Activated naive CD4-positive, alpha-beta T cell treated with anti-CD3 and anti-CD28 coated beads, Interleukin-2, amount 50 U/mL, for 72 hours (primary cell): ENCODE data around the gene SIRPA. TPM values are rescaled to one million over a fixed set of nuclear protein-coding genes. Genes with fewer than 3 reads are reported as not detected.

Experiments used
- ATAC-seq, 2 donors: fragments of 150-1000 bp; cut with Tn5 transposase; 2 replicates each; pipeline ENCODE4 v1.10.0; 2021; ENCODE audit warnings: mild to moderate bottlenecking in 2 of 2, moderate library complexity in 2 of 2
- DNase-seq, 2 donors: peaks; one replicate each; pipeline ENCODE4 v3.0.0; 2021 to 2022; ENCODE audit warnings: low spot score in 2 of 2
- H3K27ac Mint-ChIP-seq, 2 donors: one replicate each; pipeline ENCODE4 v1.8.0; 2022; ENCODE audit warnings: mild to moderate bottlenecking in 2 of 2, mixed read lengths in 2 of 2
- H3K36me3 Mint-ChIP-seq, 2 donors: one replicate each; pipeline ENCODE4 v1.8.0; 2022; ENCODE audit warnings: mixed read lengths in 2 of 2
- H3K9me3 Mint-ChIP-seq, 2 donors: one replicate each; pipeline ENCODE4 v1.8.0; 2022; ENCODE audit warnings: mixed read lengths in 2 of 2
- total RNA-seq, 2 donors: library from RNA; stranded (reverse); gene quantifications; one replicate each; pipeline ENCODE4 v1.2.3, GENCODE V29; 2022

Gene SIRPA
- total RNA-seq, 2 donors from 2014 or later = 0.12 TPM; not detected in 1

DNA sequence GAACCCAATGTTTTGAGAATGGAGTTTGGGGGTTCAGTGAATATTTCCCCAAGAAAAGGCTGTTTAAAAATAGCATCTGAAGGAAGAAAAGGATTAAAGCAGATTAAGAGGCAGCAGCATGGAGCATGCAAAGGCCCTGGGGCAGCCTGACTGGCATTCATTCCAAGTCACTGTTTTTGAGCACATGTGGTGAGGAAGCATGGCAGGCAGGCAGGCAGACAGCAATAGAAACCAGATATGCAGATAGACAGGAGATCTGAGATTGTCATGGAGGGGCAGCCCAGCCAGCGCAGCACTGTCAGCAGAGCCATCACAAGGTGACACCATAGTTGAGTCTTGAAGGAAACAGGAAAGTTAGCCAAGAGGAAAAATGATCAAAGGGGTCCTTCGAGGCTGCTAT, 37.8 kb downstream of the SIRPA start:
- no peak for ATAC-seq
- DNase-seq = no peak
- Mint-ChIP-seq H3K27ac (no peak overlapping the region), H3K9me3 (no peaks in the 10 kb centered on the region), H3K36me3 (no peaks in the 10 kb centered on the region)

DNA sequence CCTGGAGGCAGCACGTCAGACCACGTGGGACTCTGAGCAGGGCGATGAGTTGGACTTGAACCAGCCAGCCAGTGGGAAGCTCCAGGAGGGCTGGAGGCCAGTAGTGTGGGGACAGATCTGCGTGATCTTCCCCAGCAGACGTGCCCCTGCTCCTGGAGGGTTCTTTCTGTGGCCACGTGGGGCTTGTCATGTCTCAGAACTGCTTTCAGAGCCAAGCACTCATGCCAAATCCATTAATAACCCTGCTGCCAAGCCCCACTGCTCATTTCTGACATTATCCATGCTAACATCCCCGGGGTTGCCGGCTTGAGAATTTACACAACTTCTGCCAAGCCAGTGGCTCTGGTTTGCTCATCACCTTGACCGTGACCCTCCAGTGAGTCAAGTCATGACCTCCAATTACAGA, 38.3 kb downstream of the SIRPA start:
- no peak overlapping the region for H3K27ac Mint-ChIP-seq

DNA sequence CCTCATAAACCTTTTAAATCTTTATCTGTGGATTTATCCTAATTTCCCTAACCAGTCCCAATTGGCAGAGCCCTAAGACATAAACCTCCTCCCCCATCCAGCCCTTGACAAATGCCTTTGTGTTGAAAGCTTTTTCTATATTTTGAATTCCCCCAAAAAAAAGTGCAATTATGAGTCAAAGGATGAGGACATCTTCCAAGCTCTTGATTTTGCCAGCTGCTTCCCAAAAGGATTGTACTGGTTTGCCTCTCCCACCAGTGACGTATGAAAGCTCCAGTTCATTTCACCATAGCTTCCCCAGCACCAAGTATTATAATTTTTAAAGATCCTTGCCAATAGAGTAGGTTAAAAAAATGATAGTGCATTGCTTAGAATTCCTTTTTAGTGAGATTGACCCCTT, 38.9 kb downstream of the SIRPA start:
- H3K27ac Mint-ChIP-seq = no peak overlapping the region
- no peaks in the 10 kb centered on the region for H3K36me3 Mint-ChIP-seq
- ATAC-seq = no peak
- no peaks in the 10 kb centered on the region for H3K9me3 Mint-ChIP-seq
- no peak for DNase-seq

More for the DNA sequence above, 38.3 kb downstream of the SIRPA start:
- Mint-ChIP-seq H3K9me3 (no peaks in the 10 kb centered on the region), H3K36me3 (no peaks in the 10 kb centered on the region)
- no peak for ATAC-seq
- no peak for DNase-seq

DNA sequence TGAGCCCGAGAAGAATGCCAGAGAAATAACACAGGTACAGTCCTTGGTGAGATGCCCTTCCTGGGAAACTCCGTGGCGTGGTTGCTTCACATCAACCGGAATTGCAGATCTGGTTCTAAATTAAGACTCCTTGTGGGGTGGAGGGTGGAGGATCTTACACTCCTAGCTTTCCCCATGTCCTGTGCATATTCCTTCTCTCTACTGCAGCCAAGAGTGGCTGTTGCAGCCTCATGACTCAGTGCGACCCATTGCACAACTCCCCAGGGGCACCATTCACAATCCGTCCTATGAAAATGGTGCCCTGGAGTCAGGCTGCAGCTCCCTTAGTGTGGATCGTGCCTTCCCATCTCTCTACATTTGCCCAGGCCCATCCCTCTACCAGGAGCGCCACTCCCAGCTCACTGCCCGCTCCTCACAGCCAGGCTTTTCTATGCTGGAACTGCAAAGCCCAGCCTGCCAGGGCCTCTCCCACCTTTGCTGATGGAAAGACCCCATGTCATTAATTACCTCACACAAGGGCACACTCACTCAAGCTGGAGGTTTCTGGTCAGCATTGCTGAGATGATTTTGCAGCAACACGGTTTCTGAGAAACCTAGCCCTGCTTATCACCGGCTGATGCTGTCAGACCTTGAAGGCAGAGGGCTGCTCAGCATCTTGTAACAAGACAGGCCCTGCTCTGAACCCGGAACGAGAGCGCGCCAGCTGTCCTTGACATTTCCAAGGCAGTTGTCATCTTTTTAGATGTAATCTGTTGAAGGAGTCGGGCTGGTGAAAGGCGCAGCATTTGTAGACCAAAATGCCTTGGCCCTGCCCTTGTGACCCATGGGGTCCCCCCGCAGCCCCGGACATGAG, 39.7 kb downstream of the SIRPA start:
- DNase-seq = no peak
- no peak overlapping the region for H3K27ac Mint-ChIP-seq
- H3K9me3 Mint-ChIP-seq = no peaks in the 10 kb centered on the region
- ATAC-seq = no peak
- no peaks in the 10 kb centered on the region for H3K36me3 Mint-ChIP-seq

DNA sequence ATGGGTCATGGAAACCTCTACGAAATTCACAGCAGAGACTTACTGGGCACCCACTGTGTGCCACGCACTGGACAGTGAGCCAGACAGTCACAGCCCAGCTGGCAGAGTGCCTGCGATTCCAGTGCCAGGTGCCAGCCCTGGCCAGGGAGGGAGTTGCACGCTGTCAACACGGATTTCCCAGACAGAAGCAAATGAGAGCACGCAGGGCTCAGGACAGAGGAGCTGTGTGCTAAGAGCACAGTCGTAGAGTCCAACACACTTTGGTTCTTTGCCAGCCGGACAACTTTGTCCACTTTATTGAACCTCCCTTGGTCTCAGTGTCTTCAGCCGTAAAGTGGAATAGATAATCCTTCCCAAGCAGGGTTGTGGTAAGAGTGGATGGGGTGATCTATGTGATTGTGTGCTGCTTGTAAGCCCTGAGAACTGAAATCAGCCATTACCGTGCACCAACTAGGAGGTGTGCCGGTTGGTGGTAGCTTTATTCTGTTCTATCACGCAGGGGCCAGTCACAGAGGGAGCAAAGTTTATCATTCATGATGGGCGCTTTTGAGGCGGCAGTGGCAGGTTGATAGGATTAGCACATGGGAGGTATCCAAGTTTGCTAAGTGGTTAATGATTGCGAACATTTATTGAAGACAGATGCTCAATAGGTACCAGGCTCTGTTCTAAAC, 40.6 kb downstream of the SIRPA start:
- no peak overlapping the region for H3K27ac Mint-ChIP-seq
- no peaks in the 10 kb centered on the region for H3K9me3 Mint-ChIP-seq
- H3K36me3 Mint-ChIP-seq = no peaks in the 10 kb centered on the region
- ATAC-seq (no peak), DNase-seq (no peak)

DNA sequence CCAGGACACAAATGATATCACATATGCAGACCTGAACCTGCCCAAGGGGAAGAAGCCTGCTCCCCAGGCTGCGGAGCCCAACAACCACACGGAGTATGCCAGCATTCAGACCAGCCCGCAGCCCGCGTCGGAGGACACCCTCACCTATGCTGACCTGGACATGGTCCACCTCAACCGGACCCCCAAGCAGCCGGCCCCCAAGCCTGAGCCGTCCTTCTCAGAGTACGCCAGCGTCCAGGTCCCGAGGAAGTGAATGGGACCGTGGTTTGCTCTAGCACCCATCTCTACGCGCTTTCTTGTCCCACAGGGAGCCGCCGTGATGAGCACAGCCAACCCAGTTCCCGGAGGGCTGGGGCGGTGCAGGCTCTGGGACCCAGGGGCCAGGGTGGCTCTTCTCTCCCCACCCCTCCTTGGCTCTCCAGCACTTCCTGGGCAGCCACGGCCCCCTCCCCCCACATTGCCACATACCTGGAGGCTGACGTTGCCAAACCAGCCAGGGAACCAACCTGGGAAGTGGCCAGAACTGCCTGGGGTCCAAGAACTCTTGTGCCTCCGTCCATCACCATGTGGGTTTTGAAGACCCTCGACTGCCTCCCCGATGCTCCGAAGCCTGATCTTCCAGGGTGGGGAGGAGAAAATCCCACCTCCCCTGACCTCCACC, 42.2 kb downstream of the SIRPA start:
- Mint-ChIP-seq H3K9me3 (no peaks in the 10 kb centered on the region), H3K27ac (no peak overlapping the region), H3K36me3 (no peaks in the 10 kb centered on the region)
- no peak for DNase-seq
- ATAC-seq = no peak

DNA sequence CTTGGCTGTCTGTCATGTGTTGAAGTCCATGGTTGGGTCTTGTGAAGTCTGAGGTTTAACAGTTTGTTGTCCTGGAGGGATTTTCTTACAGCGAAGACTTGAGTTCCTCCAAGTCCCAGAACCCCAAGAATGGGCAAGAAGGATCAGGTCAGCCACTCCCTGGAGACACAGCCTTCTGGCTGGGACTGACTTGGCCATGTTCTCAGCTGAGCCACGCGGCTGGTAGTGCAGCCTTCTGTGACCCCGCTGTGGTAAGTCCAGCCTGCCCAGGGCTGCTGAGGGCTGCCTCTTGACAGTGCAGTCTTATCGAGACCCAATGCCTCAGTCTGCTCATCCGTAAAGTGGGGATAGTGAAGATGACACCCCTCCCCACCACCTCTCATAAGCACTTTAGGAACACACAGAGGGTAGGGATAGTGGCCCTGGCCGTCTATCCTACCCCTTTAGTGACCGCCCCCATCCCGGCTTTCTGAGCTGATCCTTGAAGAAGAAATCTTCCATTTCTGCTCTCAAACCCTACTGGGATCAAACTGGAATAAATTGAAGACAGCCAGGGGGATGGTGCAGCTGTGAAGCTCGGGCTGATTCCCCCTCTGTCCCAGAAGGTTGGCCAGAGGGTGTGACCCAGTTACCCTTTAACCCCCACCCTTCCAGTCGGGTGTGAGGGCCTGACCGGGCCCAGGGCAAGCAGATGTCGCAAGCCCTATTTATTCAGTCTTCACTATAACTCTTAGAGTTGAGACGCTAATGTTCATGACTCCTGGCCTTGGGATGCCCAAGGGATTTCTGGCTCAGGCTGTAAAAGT, 43.5 kb downstream of the SIRPA start:
- Mint-ChIP-seq H3K9me3 (no peaks in the 10 kb centered on the region), H3K36me3 (no peaks in the 10 kb centered on the region), H3K27ac (no peak overlapping the region)
- no peak for DNase-seq
- no peak for ATAC-seq

DNA sequence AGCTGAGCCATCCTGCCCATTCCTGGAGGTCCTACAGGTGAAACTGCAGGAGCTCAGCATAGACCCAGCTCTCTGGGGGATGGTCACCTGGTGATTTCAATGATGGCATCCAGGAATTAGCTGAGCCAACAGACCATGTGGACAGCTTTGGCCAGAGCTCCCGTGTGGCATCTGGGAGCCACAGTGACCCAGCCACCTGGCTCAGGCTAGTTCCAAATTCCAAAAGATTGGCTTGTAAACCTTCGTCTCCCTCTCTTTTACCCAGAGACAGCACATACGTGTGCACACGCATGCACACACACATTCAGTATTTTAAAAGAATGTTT, 44.0 kb downstream of the SIRPA start:
- H3K27ac Mint-ChIP-seq = no peak overlapping the region
- no peaks in the 10 kb centered on the region for H3K36me3 Mint-ChIP-seq
- H3K9me3 Mint-ChIP-seq = no peaks in the 10 kb centered on the region
- ATAC-seq (no peak), DNase-seq (no peak)

DNA sequence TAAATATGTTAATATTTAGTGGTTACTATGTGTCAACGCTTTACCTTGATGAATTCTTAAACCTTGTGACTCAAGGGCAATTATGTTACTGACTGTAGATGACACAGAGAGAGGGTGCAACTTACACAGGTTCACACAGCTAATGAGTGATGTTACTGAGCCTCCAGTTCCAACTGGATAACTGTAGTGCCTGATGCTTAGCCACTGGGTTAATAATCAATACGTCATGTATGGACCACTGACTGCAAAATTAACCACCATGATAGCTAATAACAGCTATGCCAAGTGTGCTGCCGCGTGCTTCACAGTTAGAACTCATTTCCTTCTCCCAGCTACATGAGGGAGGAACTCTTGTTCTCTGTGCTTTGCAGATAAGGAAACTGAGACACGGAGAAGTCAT, 45.4 kb downstream of the SIRPA start:
- Mint-ChIP-seq H3K36me3 (no peaks in the 10 kb centered on the region), H3K9me3 (no peaks in the 10 kb centered on the region), H3K27ac (no peak overlapping the region)
- no peak for ATAC-seq
- DNase-seq = no peak

DNA sequence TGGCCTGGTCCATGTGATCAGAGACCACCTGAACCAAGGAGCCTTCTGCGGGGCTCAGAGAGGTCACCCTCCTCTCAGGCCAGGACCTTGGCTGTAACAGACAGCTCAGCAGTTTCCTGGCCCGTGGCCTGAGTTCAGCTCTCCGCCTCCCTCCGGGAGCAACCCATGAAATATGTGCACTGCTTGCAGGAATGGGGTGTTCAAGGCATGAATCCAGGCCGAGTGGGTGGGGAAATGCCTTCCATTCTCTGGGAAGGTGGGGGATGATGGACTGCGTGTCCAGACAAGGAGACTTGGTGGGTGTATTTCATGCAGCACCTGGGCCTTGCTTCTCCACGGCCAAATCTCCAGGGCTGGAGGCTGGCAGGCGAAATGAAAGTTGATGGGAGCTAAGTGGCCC, 46.0 kb downstream of the SIRPA start:
- DNase-seq (no peak), ATAC-seq (no peak)
- Mint-ChIP-seq H3K9me3 (no peaks in the 10 kb centered on the region), H3K27ac (no peak overlapping the region), H3K36me3 (no peaks in the 10 kb centered on the region)

DNA sequence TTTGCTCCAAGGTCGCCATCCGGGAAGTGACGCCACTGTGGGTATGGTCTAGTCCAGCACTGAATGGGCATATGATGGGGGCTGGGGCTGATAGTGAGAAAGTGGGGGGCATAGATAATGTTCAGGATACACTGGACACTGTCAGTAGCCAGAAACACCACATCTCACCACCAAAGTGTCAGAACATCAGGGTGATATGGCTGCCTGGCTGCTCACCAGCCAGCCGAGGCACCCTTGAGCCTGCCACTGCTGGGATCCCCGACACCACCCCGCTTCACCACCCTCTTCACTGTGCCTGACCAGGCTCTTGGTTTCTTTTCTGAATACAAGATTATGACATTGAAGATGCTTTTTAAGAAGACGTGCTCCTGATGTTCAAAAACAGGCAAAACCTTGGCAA, 46.9 kb downstream of the SIRPA start:
- H3K36me3 Mint-ChIP-seq = no peaks in the 10 kb centered on the region
- no peaks in the 10 kb centered on the region for H3K9me3 Mint-ChIP-seq
- H3K27ac Mint-ChIP-seq = no peak overlapping the region
- DNase-seq (no peak), ATAC-seq (no peak)

DNA sequence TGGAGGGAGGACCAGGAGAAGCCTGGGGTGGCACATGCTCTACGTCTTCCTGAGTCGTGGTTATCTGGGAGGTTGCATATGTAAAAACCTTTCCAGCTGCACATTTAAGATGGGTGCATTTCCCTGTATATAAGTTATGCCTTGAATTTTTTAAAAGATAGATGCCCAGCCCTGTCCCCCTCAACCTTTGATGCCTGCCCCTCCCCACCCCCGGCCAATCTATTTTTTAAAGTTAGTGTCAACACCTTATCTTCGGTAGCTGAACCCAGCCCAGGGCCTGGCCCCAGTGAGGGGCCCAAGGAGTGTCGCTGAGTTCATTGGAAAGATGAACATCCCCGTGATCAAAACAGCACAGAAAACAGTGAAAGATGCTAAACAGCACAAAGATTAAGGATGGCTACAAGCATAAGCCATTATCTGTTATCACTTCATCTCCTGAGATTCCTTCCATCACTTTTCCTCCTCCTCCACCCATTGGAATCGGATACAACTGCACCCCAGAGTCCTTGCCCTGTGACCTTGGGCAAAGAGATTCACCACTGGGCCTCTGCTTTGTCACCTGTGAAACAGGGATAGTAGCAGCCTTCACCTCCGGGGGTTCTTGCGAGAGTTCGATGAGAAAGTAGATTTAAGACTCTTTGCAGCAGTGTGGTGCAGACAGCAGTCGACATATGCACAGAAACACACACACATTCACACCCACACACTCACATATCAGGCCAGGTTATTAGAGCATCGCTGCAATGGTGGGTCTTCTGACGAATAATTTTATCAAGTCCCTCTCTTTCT, 47.5 kb downstream of the SIRPA start:
- DNase-seq (no peak), ATAC-seq (no peak)
- H3K36me3 Mint-ChIP-seq = no peaks in the 10 kb centered on the region
- H3K27ac Mint-ChIP-seq = no peak overlapping the region
- no peaks in the 10 kb centered on the region for H3K9me3 Mint-ChIP-seq

DNA sequence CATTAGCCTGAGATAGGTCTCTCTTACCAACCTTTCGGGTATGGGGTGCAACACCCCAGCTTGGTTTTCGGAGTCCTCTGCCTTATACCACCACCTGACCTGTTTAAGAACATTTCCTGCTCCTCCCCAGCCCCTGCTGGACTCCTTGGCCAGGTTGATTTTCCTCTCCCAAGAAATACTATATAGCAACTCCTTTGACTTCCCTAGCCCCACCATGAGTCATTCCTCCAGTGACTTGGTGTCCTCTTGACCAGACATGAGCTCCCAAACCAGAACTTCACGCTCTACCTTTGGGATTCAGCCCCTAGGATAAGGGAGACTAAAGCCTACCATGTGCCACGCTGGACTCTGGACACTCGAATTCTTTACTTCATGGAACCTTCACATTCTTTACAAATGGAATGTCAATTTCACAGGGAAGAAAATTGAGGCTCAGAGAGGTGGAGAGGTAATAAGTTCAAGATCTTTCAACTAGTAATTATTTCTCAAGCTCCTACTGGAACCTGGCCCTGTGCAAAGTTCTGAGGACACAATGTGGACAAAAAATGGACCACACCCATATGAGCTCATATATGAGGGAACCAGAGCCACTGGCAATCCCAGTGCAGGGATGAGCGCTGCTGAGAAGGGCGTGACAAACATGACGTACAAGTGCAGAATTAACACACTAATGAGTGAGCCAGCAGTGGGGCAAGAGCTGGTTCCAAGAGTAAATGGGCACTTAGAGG, 48.2 kb downstream of the SIRPA start:
- no peak overlapping the region for H3K27ac Mint-ChIP-seq
- no peak for DNase-seq
- ATAC-seq = no peak

DNA sequence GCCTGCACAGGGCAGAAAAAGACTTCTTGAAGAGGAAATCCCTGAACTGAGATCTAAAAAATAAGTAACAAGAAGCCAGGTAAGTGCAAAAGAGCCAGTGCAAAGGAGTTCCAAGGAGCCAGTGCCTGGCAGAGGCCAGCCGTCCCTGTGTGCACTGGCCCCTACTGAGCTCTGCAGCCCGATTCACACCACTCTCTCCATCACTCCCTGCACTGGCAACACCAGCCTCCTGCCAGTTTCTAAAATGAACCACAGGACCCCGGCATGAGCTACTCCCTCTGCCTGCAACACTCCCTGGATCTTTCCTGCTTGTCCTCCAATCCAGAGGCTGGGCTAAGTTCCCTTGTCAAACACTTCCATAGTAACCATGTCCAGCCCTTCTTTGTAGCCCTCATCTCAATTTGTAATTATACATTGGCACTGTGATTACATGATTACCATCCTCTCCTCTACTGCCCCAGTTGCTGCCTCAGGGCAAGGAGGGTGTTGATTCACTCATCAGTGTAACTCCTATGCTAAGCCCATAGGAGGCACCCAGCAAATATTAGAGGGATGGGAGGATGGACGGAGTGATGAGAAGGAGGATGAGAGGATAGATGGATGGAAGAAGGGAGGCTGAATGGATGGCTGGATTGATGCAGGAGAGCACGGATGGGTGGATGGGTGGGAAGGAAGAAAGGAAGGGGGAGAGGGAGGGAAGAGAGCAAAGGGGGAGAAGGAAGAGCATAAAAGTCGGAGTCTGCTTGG, 49.3 kb downstream of the SIRPA start:
- H3K9me3 Mint-ChIP-seq = no peaks in the 10 kb centered on the region
- no peak for ATAC-seq
- H3K27ac Mint-ChIP-seq = no peak overlapping the region
- no peaks in the 10 kb centered on the region for H3K36me3 Mint-ChIP-seq
- DNase-seq = no peak

More for the DNA sequence above, 48.2 kb downstream of the SIRPA start:
- no peaks in the 10 kb centered on the region for H3K9me3 Mint-ChIP-seq
- no peaks in the 10 kb centered on the region for H3K36me3 Mint-ChIP-seq

DNA sequence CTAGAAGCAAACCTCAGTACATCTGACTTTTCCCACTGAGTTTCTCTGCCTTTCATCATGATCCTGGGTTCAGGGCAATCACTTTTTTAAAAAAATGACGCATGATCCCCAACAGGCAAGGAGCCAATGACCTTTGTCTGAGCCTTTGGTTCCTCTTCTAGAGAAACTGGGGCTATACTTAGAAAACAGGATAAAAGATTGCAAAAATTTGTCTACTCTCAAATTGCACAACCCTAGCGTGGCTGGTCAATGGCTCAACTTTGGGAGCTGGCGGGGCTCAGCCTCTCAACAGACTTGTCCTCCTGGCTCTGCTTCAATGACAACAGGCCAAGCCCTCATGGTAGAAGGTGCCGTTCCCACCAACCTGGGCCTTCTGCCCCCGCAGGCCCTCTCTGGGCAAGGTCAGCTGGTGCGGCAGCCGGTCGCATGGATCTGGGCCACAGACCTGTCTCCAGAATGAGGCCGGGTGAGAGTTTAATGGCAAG, 50.0 kb downstream of the SIRPA start:
- no peak overlapping the region for H3K27ac Mint-ChIP-seq
- no peaks in the 10 kb centered on the region for H3K9me3 Mint-ChIP-seq
- DNase-seq (no peak), ATAC-seq (no peak)
- H3K36me3 Mint-ChIP-seq = no peaks in the 10 kb centered on the region
